Activated CD4-positive, alpha-beta T cell treated with anti-CD3 and anti-CD28 coated beads, Interleukin-2, amount 50 U/mL, for 16 hours (primary cell): Measurements from ENCODE around the gene ADM2.

Experiments
- DNase-seq: peaks from one replicate; pipeline ENCODE4 v3.0.0-alpha.2; 2020

ADM2 gene

DNA sequence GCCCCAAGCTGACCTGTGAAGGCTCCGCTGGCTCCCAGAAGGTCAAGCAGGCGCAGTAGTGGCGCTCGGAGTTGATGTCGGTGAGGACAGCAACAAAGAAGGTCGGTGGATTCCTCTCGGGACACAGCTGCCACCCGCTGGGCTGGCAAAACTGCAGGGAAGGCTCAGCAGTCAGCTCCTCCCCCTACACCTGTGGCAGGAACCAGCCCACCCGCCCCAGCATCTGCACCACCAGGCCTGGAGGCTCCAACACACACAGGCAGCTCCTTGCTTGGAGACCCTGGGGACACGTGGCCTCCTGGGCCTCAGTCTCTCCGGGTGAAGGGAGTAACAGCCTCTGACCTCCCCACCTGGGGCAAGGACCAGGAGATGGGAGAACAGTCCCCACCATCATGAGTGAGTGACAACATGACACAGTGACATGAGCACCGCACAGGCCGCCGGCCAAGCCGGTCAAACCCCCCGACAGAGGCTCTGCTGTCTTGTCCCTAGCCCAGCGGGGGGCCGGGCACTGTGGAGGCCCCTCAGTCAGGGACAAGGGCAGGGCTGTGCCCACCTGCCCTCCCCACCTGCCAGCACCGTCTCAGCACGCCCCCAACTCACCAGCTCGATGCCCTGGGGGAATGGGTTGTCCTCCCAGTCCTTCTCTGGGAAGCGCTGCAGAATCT is 13.4 kb upstream of the ADM2 start:
- DNase-seq = no peak

DNA sequence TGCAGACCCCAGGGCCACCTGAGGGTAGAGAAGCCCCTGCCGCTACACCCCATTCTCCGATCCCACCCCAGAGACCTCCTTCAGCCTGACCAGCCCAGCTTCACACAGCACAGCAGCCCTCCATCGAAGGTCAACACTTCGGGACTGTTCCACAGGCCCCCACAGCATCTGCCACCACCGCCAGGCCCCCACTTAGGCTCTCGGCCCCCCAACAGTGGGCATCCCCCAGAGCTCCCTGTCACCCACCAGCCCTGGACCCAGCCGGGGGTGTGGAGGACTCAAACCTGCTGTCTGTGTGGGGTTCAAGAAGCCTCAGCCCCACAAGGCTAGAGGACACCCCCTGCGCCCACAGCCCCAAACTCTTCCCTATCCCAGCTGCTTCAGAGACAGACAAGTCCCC is 12.7 kb upstream of the ADM2 start:
- no peak for DNase-seq

DNA sequence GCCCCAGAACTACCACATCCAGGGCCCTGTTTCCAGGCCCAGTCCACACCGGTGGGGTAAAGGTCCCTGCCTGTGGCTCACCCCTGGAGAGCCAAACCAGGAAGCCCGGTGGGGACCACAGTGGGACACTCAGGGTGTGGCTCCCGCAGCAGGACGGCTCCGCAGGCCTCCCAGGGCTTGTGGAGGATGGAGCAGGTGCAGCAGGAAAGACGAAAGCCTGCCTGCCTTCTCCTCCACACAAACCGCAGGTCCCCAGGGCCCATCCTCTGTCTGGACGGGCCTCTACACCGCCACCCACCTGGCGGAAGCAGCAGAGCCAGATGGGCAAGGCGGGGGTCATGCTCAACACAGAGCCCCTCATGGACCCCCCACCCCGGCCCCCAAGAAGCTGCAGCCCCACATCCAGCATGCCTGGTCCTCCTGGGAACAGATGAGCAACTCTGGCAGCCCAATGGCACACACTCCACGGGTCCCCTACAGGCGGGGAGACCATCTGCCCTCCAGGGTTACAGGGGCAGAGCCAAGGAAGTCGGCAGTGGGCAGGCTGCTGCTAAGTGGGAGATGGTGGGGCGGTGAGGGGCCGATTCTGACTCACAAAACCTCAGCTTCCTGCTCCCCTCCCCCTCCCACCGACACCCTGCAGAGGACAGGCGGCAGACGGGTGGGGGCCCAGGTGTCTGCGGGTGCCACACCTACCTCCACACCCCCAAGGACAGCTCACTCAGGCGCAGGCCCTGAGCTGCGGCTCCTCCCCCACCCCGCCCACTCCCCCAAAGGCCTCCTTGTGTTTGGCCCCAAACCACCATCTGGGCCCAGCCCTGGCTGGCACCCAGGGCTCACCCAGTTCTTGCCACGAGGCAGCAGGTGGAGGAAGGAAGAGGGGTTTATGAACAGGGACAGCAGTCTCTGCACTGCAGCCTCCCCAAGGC is 11.7 kb upstream of the ADM2 start:
- DNase-seq = peak; percentile 99

DNA sequence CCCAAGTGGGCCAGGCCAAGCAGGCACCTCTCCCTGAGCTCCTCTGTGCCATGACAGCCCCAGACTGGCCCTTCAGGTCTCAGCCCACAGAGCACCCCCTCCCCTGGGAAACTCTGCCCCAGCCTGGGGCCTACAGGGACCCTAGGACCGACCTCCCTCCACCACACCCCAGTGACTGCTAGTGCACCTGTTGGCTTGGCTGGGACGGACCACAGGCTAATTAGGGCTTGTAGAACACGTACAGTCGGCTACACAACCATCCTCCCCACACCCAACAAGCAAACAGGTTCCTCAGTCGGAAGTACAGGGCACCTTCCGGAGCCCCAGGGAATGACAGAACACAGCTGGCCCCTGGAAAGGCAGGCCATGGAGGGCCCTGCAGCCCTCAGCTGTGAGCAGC is 10.9 kb upstream of the ADM2 start:
- DNase-seq = no peak

DNA sequence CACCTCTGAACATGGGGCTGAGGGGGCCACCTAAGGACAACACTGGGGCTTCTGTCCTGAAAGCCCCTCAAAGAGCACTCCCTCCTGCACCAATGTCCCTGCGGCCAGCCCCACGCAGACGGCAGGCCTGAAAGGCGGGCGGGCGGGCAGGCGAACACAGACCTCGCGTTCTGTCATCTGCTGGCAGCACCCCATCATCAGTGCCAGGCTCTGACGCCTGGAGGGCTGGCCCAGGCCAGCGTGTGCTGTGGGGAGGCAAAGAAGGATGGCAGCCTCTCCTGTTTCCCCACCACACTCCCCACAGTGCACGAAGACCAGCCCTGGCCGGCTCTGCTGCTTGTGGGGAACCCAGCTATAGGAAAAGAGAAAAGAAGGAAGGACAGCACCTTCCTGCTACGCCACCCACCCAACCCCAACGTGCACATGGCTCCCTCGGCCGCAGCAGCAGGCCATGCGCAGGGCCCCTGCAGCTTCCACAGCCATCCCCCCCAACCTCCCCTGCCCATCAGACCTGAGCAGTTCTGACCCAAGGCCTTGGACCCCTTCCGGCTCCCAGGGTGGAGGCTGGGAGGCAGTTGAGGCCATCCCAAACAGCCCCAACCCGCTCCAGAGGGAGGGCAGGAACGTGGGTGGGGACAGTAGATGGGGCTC is 10.0 kb upstream of the ADM2 start:
- DNase-seq = no peak

DNA sequence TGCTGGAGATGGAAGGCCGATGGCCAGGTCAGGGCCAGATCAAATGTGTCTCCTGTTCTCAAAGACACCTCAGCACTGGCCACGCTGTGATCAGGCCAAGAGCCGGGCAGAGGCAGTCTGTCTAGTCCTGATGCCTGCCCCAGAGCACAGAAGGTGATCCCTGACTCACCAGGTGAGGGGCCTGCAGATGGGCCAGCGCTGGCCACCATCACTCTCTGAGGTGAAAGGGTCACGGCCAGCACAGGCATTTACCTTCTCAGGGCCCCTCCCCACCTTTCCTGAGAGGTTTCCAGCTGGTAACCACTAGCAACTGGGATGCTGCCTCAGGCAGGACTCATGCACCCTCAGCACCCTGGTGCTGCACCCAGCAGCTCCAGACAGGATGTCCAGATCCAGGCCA is 9.4 kb upstream of the ADM2 start:
- DNase-seq = no peak

DNA sequence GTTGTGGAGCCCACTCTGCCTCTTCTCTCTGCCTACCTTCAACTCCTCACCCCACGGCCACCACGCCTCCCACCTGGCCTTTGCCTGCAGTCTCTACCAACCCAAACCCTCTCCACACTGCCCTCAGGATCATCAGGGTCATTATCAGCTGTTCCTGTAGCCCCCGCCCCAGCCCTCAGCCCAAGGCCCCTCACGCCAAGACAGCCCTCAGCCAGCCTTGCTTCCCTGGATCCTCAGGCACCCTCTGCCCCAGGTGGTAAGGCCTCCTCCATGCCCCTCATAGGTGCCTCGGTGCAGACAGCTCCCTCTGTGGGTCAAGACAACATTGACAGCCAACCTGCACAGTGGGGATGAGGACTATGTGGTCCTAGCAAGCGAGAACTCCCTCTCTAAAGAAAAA is 8.3 kb upstream of the ADM2 start:
- DNase-seq = peak; percentile 71

DNA sequence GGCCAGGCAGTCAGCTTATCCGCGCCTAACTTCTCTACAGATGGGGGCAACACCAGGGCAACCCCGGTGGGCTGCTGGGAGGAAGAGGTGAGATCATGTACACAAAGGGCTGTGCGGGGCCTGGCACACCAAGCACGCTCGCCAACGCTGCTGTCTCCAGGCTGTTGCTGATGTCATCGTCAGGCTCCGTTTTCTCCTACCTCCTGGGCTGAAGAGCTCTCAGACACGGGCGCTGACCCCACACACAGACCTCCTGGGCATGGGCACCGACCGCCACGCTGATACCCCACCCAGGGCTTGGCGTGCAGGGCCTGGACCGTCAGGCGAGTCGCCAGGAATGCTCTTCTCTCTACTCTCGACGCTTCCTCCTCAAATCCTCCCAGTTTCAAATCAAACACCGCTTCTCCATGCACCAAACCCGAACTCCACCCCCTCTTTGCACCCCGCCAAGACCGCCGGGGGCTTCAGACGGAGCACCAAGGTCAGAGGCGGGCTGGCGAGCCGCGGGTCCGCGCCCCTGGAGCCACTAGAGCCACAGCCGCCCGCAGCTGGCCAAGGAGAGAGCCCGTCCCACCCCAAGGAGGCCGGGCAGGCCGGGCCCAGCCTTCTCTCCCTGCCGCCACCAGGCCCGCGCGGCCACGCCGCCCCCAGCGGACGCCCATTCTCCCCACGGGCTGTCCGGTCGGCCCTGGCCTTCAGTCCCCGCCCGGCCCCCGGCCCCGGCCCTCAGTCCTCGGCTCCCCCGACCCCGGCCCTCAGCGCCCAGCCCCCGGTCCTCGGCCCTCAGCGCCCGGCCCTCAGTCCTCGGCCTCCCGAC is 7.3 kb upstream of the ADM2 start:
- peak; percentile 48 for DNase-seq

DNA sequence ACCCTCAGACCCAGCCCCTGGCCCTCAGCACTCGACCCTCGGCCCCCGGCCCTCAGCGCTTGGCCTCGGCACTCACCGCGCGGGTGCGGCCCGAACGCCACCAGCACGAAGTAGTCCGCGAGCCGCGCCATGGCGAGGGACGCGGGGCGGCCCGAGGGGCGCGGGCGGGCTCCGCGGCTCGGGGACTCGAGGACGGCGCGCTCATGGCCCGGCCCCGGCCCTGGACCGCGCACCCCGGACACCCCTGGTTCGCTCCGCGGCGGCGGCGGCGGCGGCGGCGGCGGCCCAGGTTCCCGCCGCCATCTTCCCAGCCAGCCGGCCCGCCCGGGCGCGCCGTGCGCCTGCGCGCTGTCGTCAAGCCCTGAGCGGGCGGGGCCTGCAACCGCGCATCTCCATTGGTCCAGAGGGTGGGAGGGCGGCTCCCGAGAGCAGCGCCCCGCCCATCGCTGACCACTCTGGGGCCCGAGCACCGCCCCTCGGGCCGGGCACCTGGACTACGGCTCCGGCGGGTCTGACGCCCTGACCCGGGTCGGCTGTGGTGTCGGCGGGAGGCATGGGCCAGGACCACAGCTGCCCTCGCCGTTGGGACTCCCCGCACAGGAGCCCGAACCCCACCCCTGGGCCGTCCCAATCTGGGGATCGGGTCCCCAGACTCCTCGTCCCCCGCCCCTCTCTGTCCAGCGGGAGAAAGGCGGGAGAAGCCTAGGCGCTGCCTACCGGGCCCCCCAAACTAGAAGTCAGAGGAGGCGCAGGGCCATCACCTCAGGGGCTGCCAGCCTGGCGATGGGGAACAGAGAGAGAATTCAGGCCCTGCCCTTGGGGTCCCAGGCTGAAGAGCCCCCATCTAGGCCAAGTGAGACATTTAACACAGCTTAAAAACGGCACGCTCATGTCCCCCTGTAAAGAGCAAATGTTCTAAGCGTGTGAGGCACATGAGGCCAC is 6.4 kb upstream of the ADM2 start, which contains the start of gene SBF1:
Gene SBF1 (minus strand): TSS at position 326 of the 942 bp plus-strand sequence. CDS start 195 bp downstream, at position 131.
- peak; percentile 91 for DNase-seq

DNA sequence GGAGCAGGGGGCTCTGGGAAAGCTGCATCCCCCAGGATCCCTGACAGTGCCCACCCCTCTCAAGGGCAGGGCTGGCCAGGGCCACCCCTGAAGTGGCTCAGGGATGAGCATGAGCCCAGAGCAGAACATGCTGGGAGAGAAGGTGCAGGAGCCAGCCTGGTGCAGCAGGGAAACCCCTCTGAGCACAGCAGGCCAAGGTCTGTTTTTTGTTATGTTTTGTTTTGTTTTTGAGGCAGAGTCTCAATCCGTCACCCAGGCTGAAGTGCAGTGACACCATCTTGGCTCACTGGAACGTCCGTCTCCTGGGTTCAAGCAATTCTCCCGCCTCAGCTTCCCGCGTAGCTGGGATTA is 5.7 kb upstream of the ADM2 start:
- no peak for DNase-seq

DNA sequence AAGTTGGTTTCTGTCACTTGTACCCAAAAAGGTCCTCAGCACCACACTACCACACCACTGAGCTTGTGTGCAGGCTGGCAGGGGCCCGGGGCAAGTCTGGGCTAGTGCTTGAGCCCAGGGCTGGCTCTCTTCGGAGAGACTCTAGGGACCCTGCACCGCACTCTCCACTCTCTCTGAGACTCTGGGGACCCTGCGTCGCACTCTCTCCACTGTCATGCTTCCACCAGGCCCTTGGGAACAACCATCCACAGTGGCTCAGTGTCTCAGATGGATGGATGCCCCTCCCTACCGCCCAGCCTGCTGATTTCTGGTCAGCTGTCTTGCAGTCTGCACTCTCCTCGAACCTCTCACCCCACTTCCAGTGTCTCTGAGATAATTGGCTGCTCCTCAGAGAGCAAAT is 4.5 kb upstream of the ADM2 start:
- DNase-seq = no peak

DNA sequence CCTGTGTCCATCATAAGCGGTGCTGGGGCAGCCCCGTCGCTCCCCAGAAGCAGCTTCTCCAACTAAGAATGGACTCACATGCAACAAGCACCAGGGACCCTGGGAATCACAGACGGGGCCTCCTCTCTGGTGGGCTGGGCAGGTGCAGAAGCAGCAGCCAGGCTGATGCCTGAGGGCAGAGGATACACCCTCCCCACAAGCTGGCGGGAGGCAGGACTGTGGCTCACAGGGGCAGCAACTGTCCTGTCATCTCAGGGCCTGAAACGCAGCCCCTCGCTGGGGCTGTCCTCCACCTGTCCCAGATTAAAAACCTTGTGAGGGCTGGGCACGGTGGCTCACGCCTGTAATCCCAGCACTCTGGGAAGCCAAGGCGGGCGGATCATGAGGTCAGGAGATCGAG is 3.4 kb upstream of the ADM2 start:
- DNase-seq = no peak

DNA sequence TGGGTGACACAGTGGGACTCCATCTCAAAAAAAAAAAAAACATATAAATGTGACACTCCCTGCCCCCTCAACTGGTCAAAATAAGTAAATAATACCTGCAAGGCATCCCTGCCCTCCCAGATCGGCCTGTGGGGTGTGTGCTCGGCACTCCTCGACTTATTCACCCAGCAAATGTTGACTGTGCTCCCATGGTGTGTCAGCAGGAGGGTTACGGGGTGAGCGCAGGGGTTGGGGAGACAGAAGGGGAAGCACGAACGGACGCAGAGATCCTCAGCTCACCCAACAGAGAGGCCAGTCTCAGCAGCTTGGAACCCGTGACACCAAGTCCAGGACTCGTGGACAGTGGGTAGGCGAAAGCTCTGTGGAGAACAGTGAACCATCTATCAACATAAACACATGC is 1.6 kb upstream of the ADM2 start:
- no peak for DNase-seq

DNA sequence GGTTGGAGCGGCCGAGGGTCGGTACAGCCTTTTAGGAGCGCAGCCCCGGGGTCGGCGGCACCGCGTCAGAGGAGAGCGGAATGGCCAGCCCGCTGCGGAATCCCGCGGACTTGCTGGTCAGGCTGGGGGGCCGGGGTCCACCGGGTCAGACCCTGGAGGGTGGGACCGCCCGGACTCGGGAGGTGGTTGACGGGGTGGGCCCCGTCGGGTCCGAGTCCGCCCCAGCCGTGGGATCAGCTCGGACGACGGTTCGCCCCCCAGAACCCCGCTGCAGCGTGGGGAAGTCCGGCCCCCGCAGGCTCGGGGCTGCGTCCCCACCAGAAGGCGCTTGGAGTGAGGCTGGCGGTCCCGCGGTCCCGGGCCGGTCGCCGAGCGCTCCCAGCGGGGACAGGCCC is 301 bp upstream of the ADM2 start:
- no peak for DNase-seq

DNA sequence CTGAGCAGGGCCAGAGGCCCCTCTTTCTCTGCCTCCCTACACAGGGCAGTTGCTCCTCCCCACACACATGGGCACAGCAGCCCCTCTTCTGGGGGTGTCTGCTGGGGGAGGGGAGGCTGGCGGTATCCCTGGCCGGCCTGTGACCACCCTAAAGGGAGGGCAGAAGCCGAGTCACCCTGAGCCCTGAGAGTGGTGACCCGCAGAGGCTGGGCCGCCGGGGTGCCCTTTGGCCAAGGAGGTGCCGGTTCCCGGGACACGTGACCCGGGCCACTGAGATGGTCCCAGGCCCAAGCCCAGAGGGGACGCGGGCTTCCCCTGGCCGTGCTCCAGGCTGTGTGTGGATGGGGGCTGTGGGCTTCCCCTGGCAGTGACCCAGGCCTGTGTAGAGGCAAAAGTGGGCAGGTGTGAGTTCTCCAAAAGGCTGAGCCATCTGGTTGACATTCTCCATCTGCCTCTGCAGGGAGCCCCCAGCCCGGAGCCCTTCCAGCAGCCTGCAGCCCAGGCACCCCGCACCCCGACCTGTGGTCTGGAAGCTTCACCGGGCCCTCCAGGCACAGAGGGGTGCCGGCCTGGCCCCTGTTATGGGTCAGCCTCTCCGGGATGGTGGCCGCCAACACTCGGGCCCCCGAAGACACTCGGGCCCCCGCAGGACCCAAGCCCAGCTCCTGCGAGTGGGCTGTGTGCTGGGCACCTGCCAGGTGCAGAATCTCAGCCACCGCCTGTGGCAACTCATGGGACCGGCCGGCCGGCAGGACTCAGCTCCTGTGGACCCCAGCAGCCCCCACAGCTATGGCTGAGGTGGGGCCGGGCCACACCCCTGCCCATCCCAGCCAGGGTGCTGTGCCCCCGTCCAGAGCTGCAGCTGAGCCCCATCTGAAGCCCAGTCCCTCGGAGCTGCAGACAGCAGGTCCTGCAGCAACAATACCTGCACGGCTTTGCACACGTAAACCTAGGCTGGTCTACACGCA is 1.0 kb downstream of the ADM2 start:
- no peak for DNase-seq

DNA sequence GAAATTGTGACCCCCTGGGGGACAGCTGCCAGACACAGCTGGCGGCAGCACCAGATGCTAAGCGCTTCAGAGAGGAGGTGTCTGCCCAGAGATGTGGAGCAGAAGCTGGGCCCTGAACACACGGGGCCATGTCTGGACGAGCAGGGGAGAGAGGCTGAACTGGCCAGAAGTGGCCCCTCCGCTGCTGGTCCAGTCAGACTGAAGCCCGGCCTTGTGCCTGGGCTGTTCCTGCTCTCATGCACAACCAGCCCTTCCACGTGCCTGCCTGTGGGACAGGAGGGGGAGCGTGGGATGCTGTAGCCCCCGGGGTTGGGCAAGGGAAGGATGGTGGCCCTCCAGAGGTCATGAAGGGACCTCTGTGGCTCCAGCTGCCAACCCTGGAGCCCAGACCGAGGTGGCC is 1.8 kb downstream of the ADM2 start:
- no peak for DNase-seq

DNA sequence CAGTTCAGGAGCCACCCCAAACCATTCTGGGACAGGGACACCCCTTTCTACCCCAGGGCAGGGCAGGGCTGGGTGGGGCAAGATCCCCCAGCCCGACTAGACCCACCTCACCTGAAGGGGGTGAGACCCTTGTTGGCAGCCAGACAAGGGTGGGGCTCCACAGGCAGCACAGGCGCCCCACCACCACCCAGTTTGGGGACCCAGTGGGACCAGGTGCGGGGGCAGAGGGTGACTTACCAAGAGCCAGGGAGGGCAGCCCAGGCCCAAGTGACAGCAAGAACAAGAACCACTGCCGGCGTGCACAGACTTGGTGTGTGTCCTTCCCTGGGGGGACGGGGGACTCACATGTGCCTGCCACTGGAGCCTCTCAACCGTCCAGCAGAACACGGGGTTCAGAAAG is 2.2 kb downstream of the ADM2 start:
- DNase-seq = no peak

DNA sequence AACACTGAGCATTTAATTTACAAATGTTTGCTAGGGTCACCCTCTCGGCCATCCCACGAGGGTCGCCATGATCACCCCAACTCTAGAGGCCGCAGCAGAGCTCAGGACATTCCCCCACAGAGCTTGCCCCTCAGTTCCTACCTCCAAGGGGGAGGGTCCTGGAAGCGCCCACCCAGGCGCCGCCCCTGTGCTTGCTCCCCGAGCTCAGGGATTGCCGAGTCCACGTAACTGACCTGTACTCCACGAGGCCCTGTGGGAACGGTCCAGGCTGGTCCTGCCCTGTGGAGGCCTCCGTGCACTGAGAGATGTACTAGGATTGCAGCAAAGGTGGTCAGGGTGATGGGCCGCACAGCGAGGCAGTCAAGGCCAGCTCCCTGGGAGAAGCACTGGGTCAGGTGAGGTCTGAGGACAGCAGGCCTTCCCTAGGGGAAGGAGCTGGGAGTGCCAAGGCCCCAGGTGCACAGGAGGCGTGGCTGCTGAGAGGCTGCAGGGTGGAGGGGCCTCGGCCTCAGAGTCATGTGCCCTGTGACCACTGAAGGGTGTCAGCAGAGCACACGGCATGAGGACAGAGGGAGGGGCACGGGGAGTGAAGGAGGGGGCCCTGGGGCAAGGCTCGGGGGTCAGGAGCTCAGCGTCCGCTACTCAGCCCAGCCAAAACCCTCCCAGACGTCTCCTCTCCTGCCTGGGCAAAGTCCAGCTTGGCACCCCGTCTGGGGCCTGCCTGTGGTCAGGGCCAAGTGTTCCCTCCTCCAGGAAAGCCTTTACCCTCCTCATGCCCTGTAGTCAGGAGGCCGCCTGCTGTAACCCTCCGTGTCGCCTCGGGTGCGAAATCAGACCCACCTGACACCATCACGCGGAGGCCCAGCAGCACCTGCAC is 2.9 kb downstream of the ADM2 start:
- DNase-seq = no peak
